ENCODE results near the gene OR2T6. TPM values are rescaled to one million over a fixed set of nuclear protein-coding genes. Genes with fewer than 3 reads are reported as not detected.
"Not testable (repeated sequence)": the region's sequence is repeated elsewhere in the genome, so short reads cannot be mapped to it uniquely, and the experiment has no call there.

The OR2T6 gene
- polyA plus RNA-seq, 5 donors, result not detected

- DNase-seq, result not testable (repeated sequence)
Measured at GRCh38 chr1:248432201-248432600, 56.7 kb downstream of the OR2T6 start.

GRCh38 chr1:248433811-248434415 lies 58.4 kb downstream of the OR2T6 start:
- not testable (repeated sequence) for DNase-seq

- not testable (repeated sequence) for DNase-seq
Measured at GRCh38 chr1:248434913-248435312, 59.4 kb downstream of the OR2T6 start.

GRCh38 chr1:248436303-248436702 lies 60.8 kb downstream of the OR2T6 start:
- not testable (repeated sequence) for DNase-seq

- not testable (repeated sequence) for DNase-seq
Measured at GRCh38 chr1:248438668-248439067, 63.1 kb downstream of the OR2T6 start.

- DNase-seq, result not testable (repeated sequence)
Measured at GRCh38 chr1:248439283-248439682, 63.7 kb downstream of the OR2T6 start.

Other genes with a start within 250 kb of the OR2T6 start
- not detected for gene OR2M5, start 230.6 kb upstream of the OR2T6 start, polyA plus RNA-seq (ENCODE audit: insufficient read depth in 1 of 5, insufficient read length in 5 of 5, low replicate concordance in 1 of 5)
- gene OR2M2, start 200.9 kb upstream of the OR2T6 start, polyA plus RNA-seq (ENCODE audit: insufficient read depth in 1 of 5, insufficient read length in 5 of 5, low replicate concordance in 1 of 5), result not detected
- under 1 TPM; 0.01 to 0.04 (median 0.03) TPM for gene OR2M3, start 178.5 kb upstream of the OR2T6 start, polyA plus RNA-seq (ENCODE audit: insufficient read depth in 1 of 5, insufficient read length in 5 of 5, low replicate concordance in 1 of 5)
- gene OR2M4, start 144.3 kb upstream of the OR2T6 start, polyA plus RNA-seq (ENCODE audit: insufficient read depth in 1 of 5, insufficient read length in 5 of 5, low replicate concordance in 1 of 5), result under 1 TPM in 4 of 5 donors, not detected in 1; 0.01 to 0.08 (median 0.05) TPM
- not detected for gene OR2T33, start 97.8 kb upstream of the OR2T6 start, polyA plus RNA-seq (ENCODE audit: insufficient read depth in 1 of 5, insufficient read length in 5 of 5, low replicate concordance in 1 of 5)
- under 1 TPM in 3 of 5 donors, not detected in 2; 0.03 to 0.04 (median 0.03) TPM for gene OR2T12, start 72.3 kb upstream of the OR2T6 start, polyA plus RNA-seq (ENCODE audit: insufficient read depth in 1 of 5, insufficient read length in 5 of 5, low replicate concordance in 1 of 5)
- gene OR2M7, start 51.2 kb upstream of the OR2T6 start, polyA plus RNA-seq (ENCODE audit: insufficient read depth in 1 of 5, insufficient read length in 5 of 5, low replicate concordance in 1 of 5), result not detected
- not detected for gene OR14C36, start 27.0 kb upstream of the OR2T6 start, polyA plus RNA-seq (ENCODE audit: insufficient read depth in 1 of 5, insufficient read length in 5 of 5, low replicate concordance in 1 of 5)
- gene OR2T4, start 14.1 kb upstream of the OR2T6 start, polyA plus RNA-seq (ENCODE audit: insufficient read depth in 1 of 5, insufficient read length in 5 of 5, low replicate concordance in 1 of 5), result not detected
- not detected for gene OR2T1, start 27.3 kb downstream of the OR2T6 start, polyA plus RNA-seq (ENCODE audit: insufficient read depth in 1 of 5, insufficient read length in 5 of 5, low replicate concordance in 1 of 5)
- not detected for gene OR2T2, start 69.9 kb downstream of the OR2T6 start, polyA plus RNA-seq (ENCODE audit: insufficient read depth in 1 of 5, insufficient read length in 5 of 5, low replicate concordance in 1 of 5)
- gene OR2T3, start 97.6 kb downstream of the OR2T6 start, polyA plus RNA-seq (ENCODE audit: insufficient read depth in 1 of 5, insufficient read length in 5 of 5, low replicate concordance in 1 of 5), result not detected
- gene OR2T5, start 112.8 kb downstream of the OR2T6 start, polyA plus RNA-seq (ENCODE audit: insufficient read depth in 1 of 5, insufficient read length in 5 of 5, low replicate concordance in 1 of 5), result not detected
- gene OR2G6, start 132.3 kb downstream of the OR2T6 start, polyA plus RNA-seq (ENCODE audit: insufficient read depth in 1 of 5, insufficient read length in 5 of 5, low replicate concordance in 1 of 5), result under 1 TPM in 4 of 5 donors, not detected in 1; 0.03 to 0.08 (median 0.04) TPM
- gene OR2T29, start 187.0 kb downstream of the OR2T6 start, polyA plus RNA-seq (ENCODE audit: insufficient read depth in 1 of 5, insufficient read length in 5 of 5, low replicate concordance in 1 of 5), result not detected
- not detected for gene OR2T34, start 199.0 kb downstream of the OR2T6 start, polyA plus RNA-seq (ENCODE audit: insufficient read depth in 1 of 5, insufficient read length in 5 of 5, low replicate concordance in 1 of 5)
- not detected for gene OR2T10, start 222.0 kb downstream of the OR2T6 start, polyA plus RNA-seq (ENCODE audit: insufficient read depth in 1 of 5, insufficient read length in 5 of 5, low replicate concordance in 1 of 5)

All from right lung (tissue), 5 donors.